GM13977 (cell line): Measurements from ENCODE around the gene PRR14L.
A peak's percentile ranks its signal among the peaks of the same experiment; 100 is the strongest.

Source experiments
- DNase-seq: peaks from one replicate; pipeline ENCODE4 v3.0.0; 2012; ENCODE audit warnings: low spot score
- CTCF ChIP-seq: IDR thresholded peaks from 2 replicates; pipeline ENCODE4 v1.5.1; 2012; ENCODE audit warnings: mild to moderate bottlenecking, control low read depth; ENCODE audit not compliant: insufficient read depth; ENCODE audit errors: extremely low read depth, missing control alignments
- in situ Hi-C: fragments of 300-500 bp; cut with MboI; formaldehyde crosslinking; loops from one replicate; pipeline ENCODE4 v1.12.0; 2022; ENCODE audit warnings: low sequenced_read_pairs, low pct_unique_long_range_greater_than_20kb, mixed read lengths, inconsistent platforms; ENCODE audit not compliant: unreplicated experiment

PRR14L gene

GRCh38 chr22:31652088-31652487 lies 97.8 kb downstream of the PRR14L start:
- TF ChIP-seq CTCF, result no peak
- no peak for DNase-seq
- in situ Hi-C loops, result no loop called here

- DNase-seq, result no peak
- in situ Hi-C loops, result no loop called here
- TF ChIP-seq CTCF, result no peak
Observed at GRCh38 chr22:31651664-31652063, 98.3 kb downstream of the PRR14L start.

- in situ Hi-C loops, result no loop called here
- DNase-seq, result no peak
- TF ChIP-seq CTCF, result no peak
Observed at GRCh38 chr22:31650391-31650790, 99.5 kb downstream of the PRR14L start.

GRCh38 chr22:31647523-31648320 lies 102.2 kb downstream of the PRR14L start:
- no peak for TF ChIP-seq CTCF
- in situ Hi-C loops, result no loop called here
- DNase-seq, result no peak

- no peak for TF ChIP-seq CTCF
- in situ Hi-C loops, result no loop called here
- DNase-seq, result no peak
Observed at GRCh38 chr22:31647066-31647465, 102.9 kb downstream of the PRR14L start.

GRCh38 chr22:31646186-31647019 lies 103.5 kb downstream of the PRR14L start:
- in situ Hi-C loops, result no loop called here
- TF ChIP-seq CTCF, result no peak
- peak; percentile 59 for DNase-seq
